ENCODE results near the gene RAB34.

RAB34 gene

GRCh38 chr17:28702026-28702751 is 15.5 kb downstream of the RAB34 start:
- Mint-ChIP-seq H3K27me3 (no peaks in the 10 kb centered on the region), H3K36me3 (ENCODE audit: low read depth) (peaks cover 94% of the 10 kb centered on the region), H3K4me1 (ENCODE audit: low read depth) (peaks cover 10% of the 10 kb centered on the region), H3K4me3 (no peak overlapping the region), H3K27ac (peak overlapping the region; percentile 76), H3K9me3 (no peaks in the 10 kb centered on the region)
- no peak for DNase-seq

- Mint-ChIP-seq H3K4me1 (ENCODE audit: low read depth) (peaks cover 10% of the 10 kb centered on the region), H3K4me3 (no peak overlapping the region), H3K9me3 (no peaks in the 10 kb centered on the region), H3K27ac (peak overlapping the region; percentile 55), H3K36me3 (ENCODE audit: low read depth) (peaks cover 98% of the 10 kb centered on the region), H3K27me3 (no peaks in the 10 kb centered on the region)
- DNase-seq, result no peak
These were observed 16.7 kb downstream of the RAB34 start for GRCh38 chr17:28700830-28701492.

GRCh38 chr17:28700278-28700677 is 17.4 kb downstream of the RAB34 start:
- H3K27ac Mint-ChIP-seq, result peak overlapping the region; percentile 55
- H3K36me3 Mint-ChIP-seq (ENCODE audit: low read depth), result peaks cover 100% of the 10 kb centered on the region
- H3K27me3 Mint-ChIP-seq, result no peaks in the 10 kb centered on the region
- DNase-seq, result no peak
- peaks cover 10% of the 10 kb centered on the region for H3K4me1 Mint-ChIP-seq (ENCODE audit: low read depth)
- H3K9me3 Mint-ChIP-seq, result no peaks in the 10 kb centered on the region
- no peak overlapping the region for H3K4me3 Mint-ChIP-seq

DNA sequence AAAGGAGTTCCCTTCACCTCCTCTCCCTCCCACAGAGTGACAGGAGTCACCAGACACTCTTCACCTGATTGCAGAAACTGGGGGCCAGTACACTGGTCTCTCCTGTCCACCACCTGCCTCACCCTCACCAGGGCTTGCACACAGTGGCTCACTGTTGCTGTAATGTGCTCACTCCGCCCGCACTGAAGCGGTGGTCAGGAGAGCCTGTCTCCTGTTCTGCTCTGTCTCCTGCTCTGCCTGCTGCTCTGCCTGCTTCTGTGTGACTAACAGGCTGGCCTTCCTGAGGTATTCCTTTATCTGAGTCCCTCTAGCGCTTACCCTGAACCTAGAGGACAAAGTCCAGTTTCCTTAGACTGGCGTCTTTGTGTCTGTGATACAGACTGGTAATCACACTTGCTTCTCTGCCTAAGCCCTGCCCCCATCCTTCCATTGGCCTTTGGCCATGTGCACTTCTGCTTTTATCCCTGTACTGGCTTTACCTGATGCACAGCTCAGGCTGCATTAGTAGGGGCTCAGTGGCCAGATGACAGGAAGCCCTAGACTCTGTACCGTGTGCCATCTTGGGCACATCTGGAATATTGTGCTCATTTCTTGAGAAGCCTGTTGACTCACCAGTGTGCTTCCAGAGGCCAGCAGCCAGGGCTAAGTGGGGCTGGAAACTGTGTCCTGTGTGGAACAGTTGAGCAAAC is 19.3 kb downstream of the RAB34 start:
- H3K27me3 Mint-ChIP-seq, result no peaks in the 10 kb centered on the region
- H3K36me3 Mint-ChIP-seq (ENCODE audit: low read depth), result peaks cover 100% of the 10 kb centered on the region
- H3K4me3 Mint-ChIP-seq, result no peak overlapping the region
- H3K27ac Mint-ChIP-seq, result peak overlapping the region; percentile 82
- peaks cover 10% of the 10 kb centered on the region for H3K4me1 Mint-ChIP-seq (ENCODE audit: low read depth)
- no peaks in the 10 kb centered on the region for H3K9me3 Mint-ChIP-seq
- DNase-seq, result no peak

- peaks cover 10% of the 10 kb centered on the region for H3K4me1 Mint-ChIP-seq (ENCODE audit: low read depth)
- DNase-seq, result no peak
- peaks cover 94% of the 10 kb centered on the region for H3K36me3 Mint-ChIP-seq (ENCODE audit: low read depth)
- no peaks in the 10 kb centered on the region for H3K27me3 Mint-ChIP-seq
- H3K4me3 Mint-ChIP-seq, result no peak overlapping the region
- peak overlapping the region; percentile 17 for H3K27ac Mint-ChIP-seq
- no peaks in the 10 kb centered on the region for H3K9me3 Mint-ChIP-seq
These were observed 23.8 kb downstream of the RAB34 start for GRCh38 chr17:28693869-28694268.

DNA sequence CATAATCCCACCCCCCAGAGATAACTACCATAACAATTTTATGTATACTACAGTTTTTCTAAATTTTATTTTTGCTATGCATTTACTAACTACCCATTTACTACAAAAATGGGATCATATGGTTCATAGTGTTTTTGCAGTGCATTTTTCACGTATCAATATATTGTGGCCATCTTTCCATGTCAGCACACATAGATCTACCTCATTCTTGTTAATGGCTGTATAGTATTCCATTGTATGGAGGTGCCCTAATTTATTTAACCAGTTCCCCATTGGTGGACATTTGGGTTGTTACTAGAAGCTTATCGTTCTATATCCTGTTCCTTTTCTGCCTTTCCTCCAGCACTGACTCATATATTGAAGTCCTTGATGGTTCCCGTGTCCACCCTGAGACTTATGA is 28.7 kb downstream of the RAB34 start:
- H3K9me3 Mint-ChIP-seq, result no peaks in the 10 kb centered on the region
- H3K27ac Mint-ChIP-seq, result no peak overlapping the region
- no peaks in the 10 kb centered on the region for H3K27me3 Mint-ChIP-seq
- no peak overlapping the region for H3K4me3 Mint-ChIP-seq
- H3K4me1 Mint-ChIP-seq (ENCODE audit: low read depth), result no peaks in the 10 kb centered on the region
- DNase-seq, result no peak
- peaks cover 93% of the 10 kb centered on the region for H3K36me3 Mint-ChIP-seq (ENCODE audit: low read depth)

- Mint-ChIP-seq H3K4me1 (ENCODE audit: low read depth) (no peaks in the 10 kb centered on the region), H3K9me3 (no peaks in the 10 kb centered on the region), H3K4me3 (no peak overlapping the region), H3K27me3 (no peaks in the 10 kb centered on the region), H3K36me3 (ENCODE audit: low read depth) (peaks cover 92% of the 10 kb centered on the region), H3K27ac (no peak overlapping the region)
- no peak for DNase-seq
These were observed 29.2 kb downstream of the RAB34 start for GRCh38 chr17:28688481-28688880.

- Mint-ChIP-seq H3K27ac (no peak overlapping the region), H3K27me3 (no peaks in the 10 kb centered on the region), H3K4me3 (no peak overlapping the region), H3K36me3 (ENCODE audit: low read depth) (peaks cover 98% of the 10 kb centered on the region), H3K4me1 (ENCODE audit: low read depth) (no peaks in the 10 kb centered on the region), H3K9me3 (no peaks in the 10 kb centered on the region)
- no peak for DNase-seq
These were observed 31.4 kb downstream of the RAB34 start for GRCh38 chr17:28686296-28686695.

DNA sequence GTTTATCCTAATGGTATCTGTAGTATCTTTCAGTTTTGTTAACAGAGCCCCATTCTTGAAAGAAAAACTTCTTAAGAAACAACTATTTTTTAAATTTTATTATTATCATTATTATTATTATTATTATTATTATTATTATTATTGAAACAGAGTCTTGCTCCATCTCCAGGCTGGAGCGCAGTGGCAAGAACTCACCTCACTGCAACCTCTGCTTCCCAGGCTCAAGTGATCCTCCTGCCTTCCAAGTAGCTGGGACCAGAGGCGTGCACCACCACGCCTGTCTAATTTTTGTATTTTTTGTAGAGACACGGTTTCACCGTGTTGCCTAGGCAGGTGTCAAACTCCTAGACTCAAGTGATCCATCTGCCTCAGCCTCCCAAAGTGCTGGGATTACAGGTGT is 32.3 kb downstream of the RAB34 start:
- Mint-ChIP-seq H3K9me3 (no peaks in the 10 kb centered on the region), H3K4me1 (ENCODE audit: low read depth) (no peaks in the 10 kb centered on the region), H3K27me3 (no peaks in the 10 kb centered on the region), H3K27ac (no peak overlapping the region), H3K36me3 (ENCODE audit: low read depth) (peaks cover 98% of the 10 kb centered on the region), H3K4me3 (no peak overlapping the region)
- no peak for DNase-seq

GRCh38 chr17:28684963-28685362 is 32.7 kb downstream of the RAB34 start:
- H3K4me3 Mint-ChIP-seq, result no peak overlapping the region

DNA sequence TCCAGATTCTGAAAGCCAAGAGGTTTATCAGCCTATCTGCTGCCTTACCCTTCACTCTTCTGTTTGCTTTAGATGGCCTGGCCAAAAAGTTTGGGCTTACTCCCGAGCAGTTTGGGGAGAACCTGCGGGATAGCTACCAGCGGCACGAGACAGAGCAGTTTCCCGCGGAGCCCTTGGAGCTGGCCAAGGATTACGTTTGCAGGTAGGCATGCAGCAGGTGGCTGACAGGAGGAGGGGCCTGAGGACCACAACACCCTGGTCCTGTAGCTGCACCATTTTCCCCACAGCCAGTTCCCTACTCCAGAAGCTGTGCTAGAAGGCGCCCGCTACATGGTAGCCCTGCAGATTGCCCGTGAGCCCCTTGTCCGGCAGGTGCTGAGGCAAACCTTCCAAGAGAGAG is 35.0 kb downstream of the RAB34 start:
- no peaks in the 10 kb centered on the region for H3K9me3 Mint-ChIP-seq
- H3K27me3 Mint-ChIP-seq, result no peaks in the 10 kb centered on the region
- DNase-seq, result no peak
- H3K4me3 Mint-ChIP-seq, result no peak overlapping the region
- no peak overlapping the region for H3K27ac Mint-ChIP-seq
- no peaks in the 10 kb centered on the region for H3K4me1 Mint-ChIP-seq (ENCODE audit: low read depth)
- peaks cover 95% of the 10 kb centered on the region for H3K36me3 Mint-ChIP-seq (ENCODE audit: low read depth)

More at GRCh38 chr17:28684963-28685362, 32.7 kb downstream of the RAB34 start:
- no peaks in the 10 kb centered on the region for H3K9me3 Mint-ChIP-seq
- H3K4me1 Mint-ChIP-seq (ENCODE audit: low read depth), result no peaks in the 10 kb centered on the region
- no peak for DNase-seq
- no peak overlapping the region for H3K27ac Mint-ChIP-seq
- no peaks in the 10 kb centered on the region for H3K27me3 Mint-ChIP-seq
- H3K36me3 Mint-ChIP-seq (ENCODE audit: low read depth), result peaks cover 98% of the 10 kb centered on the region

- Mint-ChIP-seq H3K27ac (no peak overlapping the region), H3K9me3 (no peaks in the 10 kb centered on the region), H3K4me3 (no peak overlapping the region), H3K4me1 (ENCODE audit: low read depth) (no peaks in the 10 kb centered on the region), H3K27me3 (no peaks in the 10 kb centered on the region), H3K36me3 (ENCODE audit: low read depth) (peaks cover 96% of the 10 kb centered on the region)
- no peak for DNase-seq
These were observed 41.7 kb downstream of the RAB34 start for GRCh38 chr17:28675980-28676379.

- peaks cover 95% of the 10 kb centered on the region for H3K36me3 Mint-ChIP-seq (ENCODE audit: low read depth)
- DNase-seq, result no peak
These were observed 42.2 kb downstream of the RAB34 start for GRCh38 chr17:28675490-28675889.

DNA sequence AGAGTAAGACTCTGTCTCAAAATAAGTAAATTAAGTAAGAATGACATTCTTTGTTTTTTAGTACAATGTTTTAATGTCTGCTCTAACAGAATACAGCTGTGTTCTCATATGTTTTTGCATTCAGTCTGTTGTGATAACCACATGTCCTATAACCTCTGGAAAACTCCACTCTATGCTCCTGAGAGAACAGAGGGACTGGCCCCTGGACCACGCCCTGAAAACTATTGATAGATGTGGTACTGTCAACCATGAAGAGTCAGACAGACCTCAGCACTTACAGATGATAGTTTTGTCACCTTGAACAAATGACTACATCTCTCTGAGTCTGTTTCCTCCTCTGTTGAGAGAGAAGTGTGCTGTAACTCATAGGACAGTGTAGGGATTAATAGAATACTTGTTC is 47.8 kb downstream of the RAB34 start:
- DNase-seq, result no peak
- H3K9me3 Mint-ChIP-seq, result no peaks in the 10 kb centered on the region

More at GRCh38 chr17:28675490-28675889, 42.2 kb downstream of the RAB34 start:
- Mint-ChIP-seq H3K4me3 (no peak overlapping the region), H3K27me3 (no peaks in the 10 kb centered on the region), H3K4me1 (ENCODE audit: low read depth) (no peaks in the 10 kb centered on the region), H3K27ac (no peak overlapping the region), H3K9me3 (no peaks in the 10 kb centered on the region)

GRCh38 chr17:28667870-28668269 is 49.8 kb downstream of the RAB34 start:
- no peak for DNase-seq
- peaks cover 46% of the 10 kb centered on the region for H3K4me1 Mint-ChIP-seq (ENCODE audit: low read depth)

More for the DNA sequence above, 47.8 kb downstream of the RAB34 start:
- Mint-ChIP-seq H3K4me3 (no peak overlapping the region), H3K4me1 (ENCODE audit: low read depth) (peaks cover 27% of the 10 kb centered on the region), H3K27ac (no peak overlapping the region), H3K27me3 (no peaks in the 10 kb centered on the region), H3K36me3 (ENCODE audit: low read depth) (peaks cover 82% of the 10 kb centered on the region)

More at GRCh38 chr17:28667870-28668269, 49.8 kb downstream of the RAB34 start:
- H3K27ac Mint-ChIP-seq, result peak overlapping the region; percentile 13
- H3K4me3 Mint-ChIP-seq, result no peak overlapping the region
- H3K9me3 Mint-ChIP-seq, result no peaks in the 10 kb centered on the region
- peaks cover 80% of the 10 kb centered on the region for H3K36me3 Mint-ChIP-seq (ENCODE audit: low read depth)
- no peaks in the 10 kb centered on the region for H3K27me3 Mint-ChIP-seq
